Measurements from ENCODE around the gene TRIM65.

GRCh38 chr17:75846692-75847613 lies 49.8 kb downstream of the TRIM65 start:
- TF ChIP-seq CTCF (IDR thresholded peaks at IDR 0.05) = no peak
- no peak for TF ChIP-seq POLR2A (IDR thresholded peaks at IDR 0.05; ENCODE audit: low read depth)
- no peak for TF ChIP-seq EP300 (IDR thresholded peaks at IDR 0.05)
- no peak for TF ChIP-seq POLR2AphosphoS5 (IDR thresholded peaks at IDR 0.05)

All from esophagus muscularis mucosa (tissue), 4 donors.